NCI-H1417 treated with DMSO at 0.1 percent for 48 hours (cell line): ENCODE results near the gene KLHDC4.
"Not testable (repeated sequence)": the region's sequence is repeated elsewhere in the genome, so short reads cannot be mapped to it uniquely, and the experiment has no call there.

Source experiments
- DNase-seq: peaks from one replicate; lab custom pipeline; 2025; lab: John Stamatoyannopoulos, UW

The KLHDC4 gene

GRCh38 chr16:87742781-87743490 lies 22.9 kb downstream of the KLHDC4 start:
- no peak for DNase-seq

GRCh38 chr16:87741700-87742415 lies 23.9 kb downstream of the KLHDC4 start:
- DNase-seq: no peak

GRCh38 chr16:87740909-87741424 lies 24.8 kb downstream of the KLHDC4 start:
- no peak for DNase-seq

- DNase-seq: no peak
Observed at GRCh38 chr16:87740441-87740840, 25.3 kb downstream of the KLHDC4 start.

GRCh38 chr16:87739801-87740200 lies 26.0 kb downstream of the KLHDC4 start:
- no peak for DNase-seq

GRCh38 chr16:87736008-87736382 lies 29.8 kb downstream of the KLHDC4 start:
- DNase-seq: no peak

- DNase-seq: no peak
Observed at GRCh38 chr16:87735270-87736007, 30.3 kb downstream of the KLHDC4 start.

GRCh38 chr16:87734644-87735043 lies 31.1 kb downstream of the KLHDC4 start:
- no peak for DNase-seq

GRCh38 chr16:87733190-87733589 lies 32.6 kb downstream of the KLHDC4 start:
- no peak for DNase-seq

GRCh38 chr16:87731607-87732006 lies 34.2 kb downstream of the KLHDC4 start:
- no peak for DNase-seq

GRCh38 chr16:87729266-87729954 lies 36.4 kb downstream of the KLHDC4 start:
- no peak for DNase-seq

GRCh38 chr16:87728026-87728425 lies 37.8 kb downstream of the KLHDC4 start:
- DNase-seq: no peak

- no peak for DNase-seq
Observed at GRCh38 chr16:87727346-87727745, 38.4 kb downstream of the KLHDC4 start.

- not testable (repeated sequence) for DNase-seq
Observed at GRCh38 chr16:87726577-87726976, 39.2 kb downstream of the KLHDC4 start.

- no peak for DNase-seq
Observed at GRCh38 chr16:87725596-87726235, 40.1 kb downstream of the KLHDC4 start.

- no peak for DNase-seq
Observed at GRCh38 chr16:87724490-87725291, 41.1 kb downstream of the KLHDC4 start.

GRCh38 chr16:87723226-87723623 lies 42.6 kb downstream of the KLHDC4 start:
- DNase-seq: peak; percentile 82

- no peak for DNase-seq
Observed at GRCh38 chr16:87722590-87723225, 43.1 kb downstream of the KLHDC4 start.

- DNase-seq: no peak
Observed at GRCh38 chr16:87721622-87722585, 43.9 kb downstream of the KLHDC4 start.
